HG03439 (cell line): ENCODE data around the gene CDH23.

Source experiments
- ATAC-seq: cut with Tn5 transposase; IDR thresholded peaks from one replicate; pipeline ENCODE4 v1.9.1; 2021; ENCODE audit warnings: mild to moderate bottlenecking, moderate library complexity; ENCODE audit not compliant: unreplicated experiment

The CDH23 gene

GRCh38 chr10:71531485-71532446 lies 135.0 kb downstream of the CDH23 start:
- no peak for ATAC-seq

DNA sequence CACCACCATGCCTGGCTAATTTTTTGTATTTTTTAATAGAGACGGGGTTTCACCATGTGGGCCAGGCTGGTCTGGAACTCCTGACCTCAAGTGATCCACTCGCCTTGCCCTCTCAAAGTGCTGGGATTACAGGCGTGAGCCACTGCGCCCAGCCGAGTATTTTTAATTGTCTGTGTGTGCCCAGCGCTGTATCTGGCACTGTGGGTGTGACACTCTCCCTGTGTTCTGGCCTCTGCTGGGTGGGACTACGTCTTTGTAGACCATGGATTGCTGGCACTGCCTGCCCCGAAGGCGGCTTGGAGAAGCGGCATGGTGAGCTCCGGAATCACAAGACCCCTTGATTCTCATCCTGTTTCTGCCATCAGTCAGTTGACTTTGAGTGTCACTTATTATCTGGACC lies 136.2 kb downstream of the CDH23 start:
- ATAC-seq = no peak

DNA sequence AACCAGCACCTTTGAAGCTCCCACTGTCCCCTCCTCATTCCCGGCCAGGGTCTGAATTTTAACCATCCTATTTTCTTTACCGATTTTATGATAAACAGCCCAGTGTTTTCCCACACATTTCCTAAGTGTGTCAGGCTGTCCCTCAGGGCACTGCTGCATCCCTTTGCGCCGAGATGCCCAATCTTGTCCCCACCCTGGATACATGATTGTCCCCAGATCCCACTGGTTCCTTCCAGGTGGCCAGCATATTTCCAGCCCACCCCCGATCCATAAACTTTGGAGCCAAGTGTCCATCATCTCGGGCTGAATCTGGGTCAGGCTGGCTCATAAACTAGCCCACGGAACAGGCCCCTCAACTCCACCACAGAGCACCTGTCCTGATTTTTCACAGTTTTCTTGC lies 137.2 kb downstream of the CDH23 start:
- no peak for ATAC-seq

DNA sequence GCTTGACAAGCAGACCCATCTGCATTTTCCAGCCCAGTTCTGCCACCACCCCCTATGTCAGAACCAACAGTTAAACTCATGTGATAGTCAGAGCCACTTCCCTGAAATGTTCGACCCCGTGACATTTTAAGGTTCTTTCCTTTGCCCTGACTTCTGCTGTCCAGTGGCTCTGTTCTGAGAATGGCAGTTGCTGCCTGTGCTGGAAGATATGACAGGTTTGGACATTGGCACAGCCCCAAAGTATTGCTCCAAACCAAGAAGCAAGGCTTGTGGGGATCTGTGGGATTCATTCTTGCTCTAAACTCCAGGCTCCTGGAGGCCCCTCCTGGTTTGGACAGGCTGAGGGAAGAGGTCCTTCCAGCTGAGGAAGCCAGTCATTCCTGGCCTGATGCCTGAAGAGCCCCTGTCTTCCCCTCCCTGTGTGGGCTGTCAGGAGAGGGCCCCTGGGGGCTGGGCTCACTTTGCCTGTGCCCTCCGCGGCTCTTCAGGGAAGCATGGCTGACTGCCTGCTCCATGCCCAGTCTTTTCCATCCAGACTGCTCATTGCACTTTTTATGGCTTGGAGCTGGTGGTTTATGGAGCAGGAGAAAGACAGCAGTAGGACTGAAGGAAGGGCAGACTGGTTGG lies 138.0 kb downstream of the CDH23 start:
- ATAC-seq = no peak

DNA sequence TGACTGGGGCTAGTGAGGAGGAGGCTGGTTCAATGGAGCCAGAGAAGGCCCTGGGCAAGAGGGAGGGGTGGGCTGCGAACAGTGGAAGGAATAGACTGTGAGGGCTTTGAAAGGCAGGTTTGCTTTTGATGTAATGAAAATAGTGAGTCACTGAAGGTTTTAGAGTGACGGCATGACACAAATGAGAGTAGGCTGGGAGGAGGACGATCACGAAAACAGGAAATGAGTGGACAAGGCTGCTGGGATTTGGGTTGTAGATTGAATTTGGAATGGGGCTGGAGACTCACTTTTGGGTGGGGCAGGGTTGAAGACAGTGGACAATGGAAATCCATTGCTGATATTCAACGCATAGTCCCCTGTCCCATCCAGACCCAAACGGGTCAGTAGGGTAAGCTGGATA lies 139.6 kb downstream of the CDH23 start:
- ATAC-seq = no peak

- ATAC-seq = no peak
These were observed 140.4 kb downstream of the CDH23 start for GRCh38 chr10:71537125-71537524.

DNA sequence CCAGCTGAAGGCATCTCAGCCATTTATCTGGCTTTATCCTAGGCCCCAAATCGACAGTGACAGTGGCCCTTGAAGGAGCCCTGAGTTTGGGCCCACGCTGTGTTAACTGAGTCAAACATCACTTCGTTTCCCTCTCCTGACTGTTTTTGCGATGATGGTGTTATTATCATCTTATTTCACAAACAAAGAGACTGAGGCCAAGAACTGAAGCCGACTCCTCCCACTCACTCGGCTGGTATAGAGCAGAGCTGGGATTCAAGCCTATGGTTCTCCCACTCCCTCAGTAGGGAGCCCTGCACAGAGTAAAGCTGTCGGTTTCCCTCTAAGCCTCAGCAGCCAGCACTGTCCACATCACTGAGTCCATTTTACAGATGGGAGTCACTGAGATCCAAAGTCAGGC lies 141.0 kb downstream of the CDH23 start:
- no peak for ATAC-seq

- no peak for ATAC-seq
These were observed 142.0 kb downstream of the CDH23 start for GRCh38 chr10:71538608-71539260.

DNA sequence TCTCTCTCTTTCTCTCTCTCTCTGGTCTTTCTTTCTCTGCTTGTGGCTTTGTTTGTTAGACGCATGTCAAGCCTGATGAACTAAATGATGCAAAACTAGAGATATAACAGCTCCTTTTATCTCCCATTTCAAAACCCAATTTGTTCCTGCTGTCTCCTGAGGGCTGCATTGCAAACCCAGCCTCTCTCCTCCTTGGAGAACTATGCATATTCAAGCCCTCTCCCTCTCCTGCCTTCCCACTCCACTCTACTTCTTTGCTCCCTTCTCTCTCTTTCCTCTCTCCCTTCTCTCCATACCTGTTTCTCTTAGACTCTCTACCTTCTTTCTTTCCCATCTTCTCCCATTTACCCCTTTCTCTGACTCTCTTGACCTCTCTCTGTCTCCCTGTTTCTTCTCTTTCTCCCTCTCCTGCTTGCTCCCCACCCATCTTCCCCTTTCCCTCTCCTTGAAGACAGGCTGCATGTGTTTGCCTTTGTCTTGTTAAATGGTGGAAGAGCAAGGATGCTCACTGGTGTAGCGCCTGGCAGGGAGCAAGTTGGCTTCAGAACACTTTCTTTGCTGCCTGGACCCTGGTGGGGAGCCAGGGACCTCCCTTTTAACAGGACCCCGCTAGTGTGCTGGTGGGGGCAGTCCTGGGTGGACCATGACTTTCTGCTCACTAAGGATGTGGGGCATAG lies 142.9 kb downstream of the CDH23 start:
- ATAC-seq = no peak

DNA sequence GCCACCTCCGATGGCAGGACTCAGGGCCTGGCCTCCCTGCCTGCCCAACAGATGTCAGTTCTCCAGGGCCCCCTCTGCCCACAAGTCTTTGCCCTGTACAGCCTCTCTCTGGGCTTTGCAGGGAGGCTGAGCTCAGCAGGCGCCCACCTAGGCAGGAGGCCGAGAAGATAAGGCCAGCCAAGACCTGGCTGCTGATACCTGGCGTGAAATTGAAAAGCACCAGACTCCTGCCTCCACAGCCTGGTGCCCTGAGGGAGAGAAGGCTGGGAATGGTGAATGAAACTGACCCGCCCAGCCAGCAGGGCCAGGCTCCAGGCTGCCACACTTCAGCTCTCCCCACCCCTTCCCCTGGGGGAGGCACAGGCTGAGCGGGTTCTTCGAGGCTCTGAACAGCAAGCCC lies 145.8 kb downstream of the CDH23 start:
- ATAC-seq = no peak

- ATAC-seq = no peak
These were observed 147.0 kb downstream of the CDH23 start for GRCh38 chr10:71543608-71544170.

DNA sequence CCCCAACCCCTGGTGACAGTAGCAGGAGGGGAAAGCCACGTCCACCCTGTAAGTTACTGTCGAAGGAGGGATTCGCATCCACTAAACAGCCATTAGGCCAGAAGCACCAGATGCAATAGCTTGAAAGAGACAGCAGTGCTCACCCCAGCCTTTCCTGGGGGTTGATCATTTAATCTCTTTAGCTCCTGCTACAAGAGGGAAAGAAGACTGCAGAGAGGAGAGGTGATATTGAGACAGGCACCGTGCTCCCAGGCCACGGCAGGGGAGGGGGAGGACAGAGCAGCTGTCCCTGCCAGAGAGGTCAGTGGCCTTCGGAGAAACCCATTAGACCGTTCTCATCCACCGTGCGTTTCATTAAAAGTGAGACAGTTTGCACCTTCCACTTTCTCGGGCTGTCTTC lies 148.3 kb downstream of the CDH23 start:
- ATAC-seq = no peak

GRCh38 chr10:71546220-71546619 lies 149.5 kb downstream of the CDH23 start:
- no peak for ATAC-seq

DNA sequence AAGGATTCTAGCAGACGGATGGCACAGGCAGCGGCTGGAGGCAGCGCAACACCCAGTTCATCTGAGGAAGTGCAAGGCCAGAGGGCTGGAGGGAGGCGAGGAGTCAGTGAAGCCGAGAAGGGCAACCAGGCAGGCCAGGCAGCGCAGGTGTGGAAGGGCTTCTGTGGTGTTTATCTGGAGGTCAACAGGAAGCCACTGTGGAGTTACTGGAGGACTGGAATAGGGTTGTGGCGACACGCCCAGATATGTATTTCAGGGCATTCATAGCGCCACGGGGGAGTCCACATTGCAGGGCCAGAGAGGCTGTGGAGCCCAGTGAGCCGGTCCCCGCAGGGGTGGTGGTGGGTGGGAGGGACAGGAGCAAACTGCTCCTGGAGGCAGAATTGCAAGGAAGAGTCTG lies 150.6 kb downstream of the CDH23 start:
- no peak for ATAC-seq

DNA sequence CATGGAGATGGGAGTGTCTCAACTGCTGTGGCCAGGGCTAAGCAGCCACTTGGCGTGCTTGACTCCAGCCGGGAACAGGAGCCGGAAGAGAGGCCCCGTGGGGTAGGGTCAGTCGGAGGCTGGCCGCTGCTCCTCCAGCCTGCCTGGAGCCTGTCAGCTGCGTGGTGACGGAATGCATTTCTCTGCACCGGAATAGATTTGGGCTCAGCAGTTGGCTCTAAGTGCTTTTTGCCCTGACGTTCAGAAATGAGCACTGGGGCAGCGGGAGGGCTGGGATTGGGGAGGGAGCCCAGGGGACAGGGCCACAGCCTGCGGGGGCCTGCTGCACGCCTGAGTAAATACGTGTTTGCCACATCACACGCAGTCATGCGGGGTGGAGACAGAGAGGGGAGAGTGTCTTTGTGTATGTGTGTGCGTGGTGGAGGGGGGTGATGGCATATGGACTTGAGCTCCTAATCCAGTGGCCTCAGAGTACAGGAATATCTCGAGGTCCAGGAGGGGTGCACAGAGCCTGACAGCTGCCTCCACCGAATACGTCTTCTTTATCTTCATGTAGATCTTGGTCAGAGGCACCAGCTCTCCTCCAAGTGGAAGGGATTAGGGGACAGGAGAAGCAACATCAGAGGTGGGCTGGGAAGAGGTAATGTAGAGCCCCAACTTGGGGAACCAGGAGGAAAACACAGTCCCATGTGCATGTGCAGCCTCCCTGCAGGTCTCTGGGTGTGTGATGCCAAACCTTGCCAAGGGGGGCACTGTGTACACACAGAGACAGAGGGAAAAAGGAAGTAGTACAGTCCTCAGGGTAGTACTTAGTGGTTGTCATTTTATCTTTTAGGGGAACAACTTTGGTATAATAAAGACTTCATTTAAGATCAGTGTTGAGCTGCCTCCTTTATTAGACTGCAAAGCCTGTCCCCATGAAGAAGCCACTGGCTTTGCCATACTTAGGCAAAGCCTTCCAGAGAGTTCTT lies 151.4 kb downstream of the CDH23 start:
- no peak for ATAC-seq

GRCh38 chr10:71549766-71550533 lies 153.2 kb downstream of the CDH23 start:
- ATAC-seq = no peak

GRCh38 chr10:71550628-71551027 lies 153.9 kb downstream of the CDH23 start:
- ATAC-seq = no peak

DNA sequence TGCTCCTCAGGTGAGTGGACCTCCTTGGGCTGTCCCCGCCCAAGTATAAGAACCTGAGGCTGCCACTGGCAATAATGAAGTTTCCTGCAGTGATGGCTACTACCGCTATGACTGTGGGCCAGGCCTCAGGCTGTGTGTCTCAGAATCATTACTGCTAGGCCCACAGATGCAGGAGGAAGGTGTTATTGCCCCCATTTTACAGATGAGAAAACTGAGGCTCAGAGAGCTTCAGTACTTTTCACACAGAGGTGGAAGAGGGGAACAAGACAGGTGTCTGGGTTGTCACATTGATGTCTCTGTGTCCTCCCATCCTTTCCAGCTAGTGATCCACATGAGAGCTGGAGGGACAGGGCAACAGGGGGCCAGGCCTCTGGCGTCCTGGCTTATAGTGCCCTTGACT lies 155.2 kb downstream of the CDH23 start:
- ATAC-seq = no peak

- no peak for ATAC-seq
These were observed 156.7 kb downstream of the CDH23 start for GRCh38 chr10:71553432-71553831.
